ENCODE data around the gene CST2. TPM values are rescaled to one million over a fixed set of nuclear protein-coding genes. Genes with fewer than 3 reads are reported as not detected.

The CST2 gene
- polyA plus RNA-seq, 1 donor (not counting 4 experiments of a cell fraction or from before 2014, with no cell fraction given) = not detected

GRCh38 chr20:23795526-23795925 is 31.0 kb downstream of the CST2 start:
- dilution Hi-C loops (cut with MboI; ENCODE audit: extremely low pct_ligation_motif_present, low sequenced_read_pairs) = no loop called here
- no peaks in the 10 kb centered on the region for H3K79me2 ChIP-seq (ENCODE audit: control insufficient read depth, insufficient read depth, low read length)
- no peak overlapping the region for H3K4me2 ChIP-seq (ENCODE audit: control insufficient read depth, extremely low read depth, insufficient read depth, low read depth, low read length)
- FAIRE-seq (no peak), DNase-seq (ENCODE audit: low read depth, low spot score) (no peak)
- no peaks in the 10 kb centered on the region for H3K27me3 ChIP-seq (ENCODE audit: control insufficient read depth, extremely low read depth, insufficient read depth, low read length)
- H4K20me1 ChIP-seq (ENCODE audit: control insufficient read depth, extremely low read depth, insufficient read depth, low read length) = no peaks in the 10 kb centered on the region
- no peak overlapping the region for H3K4me3 ChIP-seq (ENCODE audit: control insufficient read depth in 2 of 3, extremely low read depth in 1 of 3, insufficient read depth in 2 of 3, low read depth in 1 of 3, low read length in 3 of 3)
- H3K36me3 ChIP-seq (ENCODE audit: control insufficient read depth in 2 of 2, extremely low read depth in 1 of 2, insufficient read depth in 2 of 2, low read length in 2 of 2) = no peaks in the 10 kb centered on the region
- no peak overlapping the region for H3K27ac ChIP-seq (ENCODE audit: control insufficient read depth, insufficient read depth, low read length)
- TF ChIP-seq EZH2 (IDR thresholded peaks at IDR 0.05; ENCODE audit: low read length) (no peak), CTCF (optimal IDR thresholded peaks at IDR 0.05 in 1 of 3, IDR thresholded peaks at IDR 0.05 in 1 of 3, conservative IDR thresholded peaks at IDR 0.05 in 1 of 3; ENCODE audit: extremely low read depth in 1 of 3, insufficient read depth in 2 of 3, low read length in 3 of 3) (no peak)
- H3K4me1 ChIP-seq (ENCODE audit: control insufficient read depth, extremely low read depth, insufficient read depth, low read length) = no peaks in the 10 kb centered on the region
- H2AFZ ChIP-seq (ENCODE audit: control insufficient read depth, low read length) = no peak overlapping the region
- no peaks in the 10 kb centered on the region for H3K9me1 ChIP-seq (ENCODE audit: control insufficient read depth, extremely low read depth, insufficient read depth, low read length)
- no peak overlapping the region for H3K9ac ChIP-seq (ENCODE audit: control insufficient read depth, extremely low read depth, insufficient read depth, low read length)
- H3K9me3 ChIP-seq (ENCODE audit: control insufficient read depth, low read depth, low read length) = no peaks in the 10 kb centered on the region

- DNase-seq (ENCODE audit: low read depth, low spot score) = no peak
- Histone ChIP-seq H3K9me3 (ENCODE audit: control insufficient read depth, low read depth, low read length) (no peaks in the 10 kb centered on the region), H3K9me1 (ENCODE audit: control insufficient read depth, extremely low read depth, insufficient read depth, low read length) (no peaks in the 10 kb centered on the region), H3K4me1 (ENCODE audit: control insufficient read depth, extremely low read depth, insufficient read depth, low read length) (no peaks in the 10 kb centered on the region), H3K36me3 (ENCODE audit: control insufficient read depth in 2 of 2, extremely low read depth in 1 of 2, insufficient read depth in 2 of 2, low read length in 2 of 2) (no peaks in the 10 kb centered on the region), H3K27ac (ENCODE audit: control insufficient read depth, insufficient read depth, low read length) (no peak overlapping the region), H3K9ac (ENCODE audit: control insufficient read depth, extremely low read depth, insufficient read depth, low read length) (no peak overlapping the region), H3K4me3 (ENCODE audit: control insufficient read depth in 2 of 3, extremely low read depth in 1 of 3, insufficient read depth in 2 of 3, low read depth in 1 of 3, low read length in 3 of 3) (no peak overlapping the region), H3K79me2 (ENCODE audit: control insufficient read depth, insufficient read depth, low read length) (no peaks in the 10 kb centered on the region), H2AFZ (ENCODE audit: control insufficient read depth, low read length) (no peak overlapping the region), H3K27me3 (ENCODE audit: control insufficient read depth, extremely low read depth, insufficient read depth, low read length) (no peaks in the 10 kb centered on the region), H4K20me1 (ENCODE audit: control insufficient read depth, extremely low read depth, insufficient read depth, low read length) (no peaks in the 10 kb centered on the region), H3K4me2 (ENCODE audit: control insufficient read depth, extremely low read depth, insufficient read depth, low read depth, low read length) (no peak overlapping the region)
- dilution Hi-C loops (cut with MboI; ENCODE audit: extremely low pct_ligation_motif_present, low sequenced_read_pairs) = no loop called here
- FAIRE-seq = no peak
- TF ChIP-seq EZH2 (IDR thresholded peaks at IDR 0.05; ENCODE audit: low read length) (no peak), CTCF (optimal IDR thresholded peaks at IDR 0.05 in 1 of 3, IDR thresholded peaks at IDR 0.05 in 1 of 3, conservative IDR thresholded peaks at IDR 0.05 in 1 of 3; ENCODE audit: extremely low read depth in 1 of 3, insufficient read depth in 2 of 3, low read length in 3 of 3) (no peak)
These were observed 31.7 kb downstream of the CST2 start for GRCh38 chr20:23794841-23795240.

All from keratinocyte (primary cell).